BLaER1 (cell line): ENCODE data around the gene SPATA13.

Experiments
- H3K27ac ChIP-seq: shearing (Covaris generic); formaldehyde crosslinking; 2 replicates; pipeline ENCODE4 v1.8.1; 2022
- H3K27me3 ChIP-seq: shearing (Covaris generic); formaldehyde crosslinking; 2 replicates; pipeline ENCODE4 v1.8.1; 2022
- H3K36me3 ChIP-seq: shearing (Covaris generic); formaldehyde crosslinking; 2 replicates; pipeline ENCODE4 v1.8.1; 2022
- H3K4me1 ChIP-seq: shearing (Covaris generic); formaldehyde crosslinking; 2 replicates; pipeline ENCODE4 v1.8.1; 2022
- H3K4me2 ChIP-seq: shearing (Covaris generic); formaldehyde crosslinking; 2 replicates; pipeline ENCODE4 v1.8.1; 2022
- H3K4me3 ChIP-seq: shearing (Covaris generic); formaldehyde crosslinking; 2 replicates; pipeline ENCODE4 v1.8.1; 2022
- H3K9ac ChIP-seq: shearing (Covaris generic); formaldehyde crosslinking; 2 replicates; pipeline ENCODE4 v1.8.1; 2022
- H3K9me3 ChIP-seq: shearing (Covaris generic); formaldehyde crosslinking; 2 replicates; pipeline ENCODE4 v1.8.1; 2022
- H4K20me1 ChIP-seq: shearing (Covaris generic); formaldehyde crosslinking; 2 replicates; pipeline ENCODE4 v1.8.1; 2022
- Cebpa-rat ChIP-seq: shearing (Covaris generic); IDR thresholded peaks from 2 replicates; pipeline ENCODE4 v1.8.1; 2022

Gene SPATA13

GRCh38 chr13:24149246-24150032 is 11.1 kb upstream of the SPATA13 start:
- no peak overlapping the region for H3K4me3 ChIP-seq
- H4K20me1 ChIP-seq, result no peaks in the 10 kb centered on the region
- H3K27ac ChIP-seq, result no peak overlapping the region
- no peak overlapping the region for H3K9ac ChIP-seq
- H3K27me3 ChIP-seq, result no peaks in the 10 kb centered on the region
- 0 out of 2 replicates have a peak, but pooled peaks cover 1% of the 10 kb centered on the region for H3K4me1 ChIP-seq
- H3K9me3 ChIP-seq, result no peaks in the 10 kb centered on the region
- no peak overlapping the region for H3K4me2 ChIP-seq
- H3K36me3 ChIP-seq, result no peaks in the 10 kb centered on the region
- no peak for TF ChIP-seq Cebpa-rat

DNA sequence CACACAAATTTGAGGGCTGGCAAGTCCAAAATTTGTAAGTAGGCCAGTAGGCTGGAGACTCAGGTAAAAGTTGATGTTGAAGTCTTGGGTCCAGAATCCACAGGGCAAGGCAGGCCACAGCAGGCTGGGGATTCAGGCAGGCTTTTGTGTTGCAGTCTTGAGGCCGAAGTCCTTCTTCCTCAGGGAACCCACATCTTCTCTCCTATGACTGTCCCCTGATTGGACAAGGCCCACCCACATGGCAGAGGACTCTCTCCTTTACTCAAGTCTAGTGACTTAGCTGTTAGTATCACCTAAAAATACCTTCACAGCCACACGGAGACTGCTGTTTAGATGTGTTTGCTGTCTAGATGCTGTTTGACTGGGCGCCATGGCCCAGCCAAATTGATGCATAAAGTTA is 9.9 kb upstream of the SPATA13 start:
- TF ChIP-seq Cebpa-rat, result no peak
- Histone ChIP-seq H3K4me2 (no peak overlapping the region), H3K27me3 (no peaks in the 10 kb centered on the region), H3K4me3 (no peak overlapping the region), H3K9ac (no peak overlapping the region), H3K36me3 (no peaks in the 10 kb centered on the region), H3K27ac (no peak overlapping the region), H3K9me3 (no peaks in the 10 kb centered on the region), H3K4me1 (no peaks in the 10 kb centered on the region), H4K20me1 (no peaks in the 10 kb centered on the region)

DNA sequence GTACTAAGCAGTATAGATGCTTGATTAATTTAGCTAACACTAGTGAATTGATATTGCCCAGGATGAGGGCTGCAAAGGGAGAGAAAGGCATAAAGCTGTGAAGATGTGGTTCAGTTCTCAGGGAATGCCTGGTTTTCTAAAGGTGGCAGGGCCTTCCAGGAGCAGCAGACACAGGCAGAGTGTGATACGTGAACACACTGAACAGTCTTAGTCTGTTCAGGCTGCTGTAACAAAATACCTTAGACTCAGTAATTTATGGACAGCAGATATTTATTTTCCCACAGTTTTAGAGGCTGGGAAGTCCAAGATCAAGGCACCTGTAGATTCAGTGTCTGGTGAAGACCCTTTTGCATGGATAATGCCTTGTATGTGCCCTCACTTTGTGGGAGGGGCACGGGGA is 8.7 kb upstream of the SPATA13 start:
- H3K27me3 ChIP-seq, result no peaks in the 10 kb centered on the region
- H4K20me1 ChIP-seq, result no peaks in the 10 kb centered on the region
- no peaks in the 10 kb centered on the region for H3K4me1 ChIP-seq
- no peak overlapping the region for H3K4me2 ChIP-seq
- H3K27ac ChIP-seq, result no peak overlapping the region
- H3K9me3 ChIP-seq, result no peaks in the 10 kb centered on the region
- H3K9ac ChIP-seq, result no peak overlapping the region
- H3K36me3 ChIP-seq, result no peaks in the 10 kb centered on the region
- no peak overlapping the region for H3K4me3 ChIP-seq
- no peak for TF ChIP-seq Cebpa-rat

- H3K36me3 ChIP-seq, result no peaks in the 10 kb centered on the region
- H3K9me3 ChIP-seq, result no peaks in the 10 kb centered on the region
- no peak overlapping the region for H3K9ac ChIP-seq
- no peak overlapping the region for H3K27ac ChIP-seq
- no peak for TF ChIP-seq Cebpa-rat
- no peaks in the 10 kb centered on the region for H4K20me1 ChIP-seq
- H3K27me3 ChIP-seq, result no peaks in the 10 kb centered on the region
- H3K4me1 ChIP-seq, result no peaks in the 10 kb centered on the region
- H3K4me3 ChIP-seq, result no peak overlapping the region
- no peak overlapping the region for H3K4me2 ChIP-seq
Measured at GRCh38 chr13:24152292-24153214, 8.0 kb upstream of the SPATA13 start.

GRCh38 chr13:24153347-24153746 is 7.2 kb upstream of the SPATA13 start:
- Histone ChIP-seq H3K4me1 (no peaks in the 10 kb centered on the region), H3K9ac (no peak overlapping the region), H3K9me3 (no peaks in the 10 kb centered on the region), H3K4me3 (no peak overlapping the region), H3K4me2 (no peak overlapping the region), H3K36me3 (no peaks in the 10 kb centered on the region), H3K27me3 (no peaks in the 10 kb centered on the region), H3K27ac (no peak overlapping the region), H4K20me1 (no peaks in the 10 kb centered on the region)
- no peak for TF ChIP-seq Cebpa-rat

DNA sequence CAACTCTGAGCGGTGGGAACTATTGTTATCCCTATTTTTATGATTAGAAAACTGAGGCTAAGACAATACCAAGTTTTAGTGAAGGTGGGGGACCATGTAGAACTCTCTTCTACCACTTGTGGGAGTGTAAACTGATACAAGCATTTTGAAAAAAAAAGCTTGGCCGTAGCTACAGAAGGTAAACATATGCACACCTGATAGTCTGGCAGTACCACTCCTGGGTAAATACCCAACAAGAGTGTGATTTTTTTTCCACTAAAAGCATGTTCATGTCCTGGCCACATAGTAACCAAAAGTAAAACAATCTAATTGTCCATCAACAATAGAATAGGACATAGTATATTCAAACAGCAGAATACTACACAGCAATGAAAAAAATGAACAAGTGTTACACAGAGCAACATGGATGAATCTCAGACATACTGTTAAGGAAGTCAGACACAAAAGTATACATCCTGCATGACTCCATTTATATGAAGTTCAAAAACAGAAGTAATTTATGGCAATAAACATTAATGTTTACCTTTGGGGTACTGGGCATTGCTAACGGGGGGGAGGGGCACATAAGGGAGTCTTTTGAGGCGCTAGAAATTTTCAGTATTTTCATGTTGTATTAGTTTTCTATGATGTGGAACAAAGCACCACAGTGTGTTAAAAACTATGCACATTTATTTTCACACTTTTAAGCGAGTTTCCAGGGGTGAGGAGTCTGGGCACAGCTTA is 6.4 kb upstream of the SPATA13 start:
- H3K9me3 ChIP-seq, result no peaks in the 10 kb centered on the region
- no peak overlapping the region for H3K4me3 ChIP-seq
- H4K20me1 ChIP-seq, result no peaks in the 10 kb centered on the region
- no peak overlapping the region for H3K27ac ChIP-seq
- H3K4me1 ChIP-seq, result no peaks in the 10 kb centered on the region
- no peak overlapping the region for H3K4me2 ChIP-seq
- H3K9ac ChIP-seq, result no peak overlapping the region
- no peak for TF ChIP-seq Cebpa-rat
- H3K36me3 ChIP-seq, result no peaks in the 10 kb centered on the region
- H3K27me3 ChIP-seq, result no peaks in the 10 kb centered on the region

DNA sequence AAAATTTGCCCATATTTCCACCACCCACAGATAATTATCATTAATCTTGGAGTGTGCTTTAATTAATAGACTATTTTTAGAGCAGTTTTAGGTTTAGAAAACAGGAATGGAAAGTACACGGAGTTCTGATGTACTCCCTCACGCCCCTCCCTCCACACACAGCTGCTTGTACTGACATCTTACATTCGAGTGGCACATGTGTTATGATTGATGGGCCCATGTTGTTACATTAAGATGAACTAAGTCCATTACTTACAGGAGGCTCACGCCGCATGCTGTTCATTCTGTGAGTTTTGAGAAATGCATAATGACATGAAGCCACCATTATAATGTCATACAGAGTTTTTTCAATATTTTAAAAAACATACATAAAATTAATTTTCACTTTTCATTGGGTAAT is 1.2 kb upstream of the SPATA13 start:
- Histone ChIP-seq H3K9ac (no peak overlapping the region), H3K4me1 (peaks cover 29% of the 10 kb centered on the region), H4K20me1 (peaks cover 32% of the 10 kb centered on the region), H3K4me2 (no peak overlapping the region), H3K4me3 (no peak overlapping the region), H3K36me3 (no peaks in the 10 kb centered on the region), H3K9me3 (no peaks in the 10 kb centered on the region), H3K27ac (no peak overlapping the region), H3K27me3 (peaks cover 16% of the 10 kb centered on the region)
- TF ChIP-seq Cebpa-rat, result no peak

GRCh38 chr13:24161010-24161775 is 673 bp downstream of the SPATA13 start:
- Histone ChIP-seq H4K20me1 (peaks cover 47% of the 10 kb centered on the region), H3K9ac (peak overlapping the region; percentile 84), H3K4me1 (peaks cover 37% of the 10 kb centered on the region), H3K4me3 (peak overlapping the region; percentile 87), H3K4me2 (peak overlapping the region; percentile 98), H3K36me3 (peaks cover 2% of the 10 kb centered on the region; the same call in 1 of the 2 replicates), H3K9me3 (no peaks in the 10 kb centered on the region), H3K27ac (peak overlapping the region; percentile 72), H3K27me3 (peaks cover 16% of the 10 kb centered on the region)
- TF ChIP-seq Cebpa-rat, result no peak

GRCh38 chr13:24161980-24162525 is 1.5 kb downstream of the SPATA13 start:
- Histone ChIP-seq H3K4me1 (peaks cover 37% of the 10 kb centered on the region), H3K9me3 (no peaks in the 10 kb centered on the region), H3K36me3 (peaks cover 10% of the 10 kb centered on the region; the same call in 1 of the 2 replicates), H4K20me1 (peaks cover 56% of the 10 kb centered on the region), H3K4me3 (peak overlapping the region; percentile 87; the same call in 1 of the 2 replicates), H3K4me2 (peak overlapping the region; percentile 98), H3K27ac (no peak overlapping the region), H3K27me3 (peaks cover 16% of the 10 kb centered on the region), H3K9ac (no peak overlapping the region)
- TF ChIP-seq Cebpa-rat, result no peak
